Measurements from ENCODE around the gene LONP1.

LONP1 gene

DNA sequence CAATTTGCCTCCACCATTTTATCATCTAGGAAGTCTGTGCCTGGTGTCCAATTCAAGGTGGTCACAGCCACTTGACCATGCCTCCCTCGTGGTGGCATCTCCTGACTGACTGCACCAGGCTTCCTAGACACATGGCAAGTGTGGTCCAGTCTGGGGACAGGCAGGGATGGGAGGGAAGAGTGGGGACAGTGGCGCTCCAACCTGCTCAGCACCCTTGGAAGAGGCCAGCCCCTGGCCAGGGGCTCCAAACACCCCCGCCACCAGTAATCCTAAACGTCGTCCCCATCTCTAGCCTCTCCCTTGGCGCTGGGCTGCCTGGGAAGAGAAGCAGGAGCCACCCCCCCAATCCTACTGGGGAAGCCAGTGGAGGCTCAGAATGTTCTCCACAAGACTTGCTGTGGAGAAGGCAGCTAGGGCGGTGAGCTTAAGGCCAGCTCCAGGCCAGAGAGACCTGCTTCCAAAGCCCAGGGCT is 27.2 kb downstream of the LONP1 start:
- H3K36me3 ChIP-seq (replicated peaks; ENCODE audit: insufficient read depth, low read length): peaks cover 33% of the 10 kb centered on the region
- no peaks in the 10 kb centered on the region for H3K9me2 ChIP-seq (replicated peaks; ENCODE audit: insufficient read depth, low read length)
- H3K79me2 ChIP-seq (ENCODE audit: low read length): peaks cover 73% of the 10 kb centered on the region
- peaks cover 14% of the 10 kb centered on the region for H3K4me1 ChIP-seq (ENCODE audit: low read length)
- peaks cover 57% of the 10 kb centered on the region for H3F3A ChIP-seq (ENCODE audit: insufficient read depth, low read length)
- H3K9me3 ChIP-seq (replicated peaks; ENCODE audit: insufficient read depth, low read length): no peaks in the 10 kb centered on the region
- H2AFZ ChIP-seq (ENCODE audit: low read length): no peak overlapping the region
- H3K4me3 ChIP-seq (ENCODE audit: low read length): no peak overlapping the region
- H3K9ac ChIP-seq (ENCODE audit: low read length): no peak overlapping the region
- peak overlapping the region; percentile 93; the same call in 1 of the 2 replicates for H3K4me2 ChIP-seq (ENCODE audit: low read depth, low read length)
- H3K27me3 ChIP-seq (replicated peaks; ENCODE audit: insufficient read depth, low read length): no peaks in the 10 kb centered on the region
- no peak for DNase-seq
- H4K20me1 ChIP-seq (ENCODE audit: insufficient read depth, low read length): peaks cover 55% of the 10 kb centered on the region
- H3K27ac ChIP-seq (ENCODE audit: low read length): no peak overlapping the region
- TF ChIP-seq, protein P1, sequence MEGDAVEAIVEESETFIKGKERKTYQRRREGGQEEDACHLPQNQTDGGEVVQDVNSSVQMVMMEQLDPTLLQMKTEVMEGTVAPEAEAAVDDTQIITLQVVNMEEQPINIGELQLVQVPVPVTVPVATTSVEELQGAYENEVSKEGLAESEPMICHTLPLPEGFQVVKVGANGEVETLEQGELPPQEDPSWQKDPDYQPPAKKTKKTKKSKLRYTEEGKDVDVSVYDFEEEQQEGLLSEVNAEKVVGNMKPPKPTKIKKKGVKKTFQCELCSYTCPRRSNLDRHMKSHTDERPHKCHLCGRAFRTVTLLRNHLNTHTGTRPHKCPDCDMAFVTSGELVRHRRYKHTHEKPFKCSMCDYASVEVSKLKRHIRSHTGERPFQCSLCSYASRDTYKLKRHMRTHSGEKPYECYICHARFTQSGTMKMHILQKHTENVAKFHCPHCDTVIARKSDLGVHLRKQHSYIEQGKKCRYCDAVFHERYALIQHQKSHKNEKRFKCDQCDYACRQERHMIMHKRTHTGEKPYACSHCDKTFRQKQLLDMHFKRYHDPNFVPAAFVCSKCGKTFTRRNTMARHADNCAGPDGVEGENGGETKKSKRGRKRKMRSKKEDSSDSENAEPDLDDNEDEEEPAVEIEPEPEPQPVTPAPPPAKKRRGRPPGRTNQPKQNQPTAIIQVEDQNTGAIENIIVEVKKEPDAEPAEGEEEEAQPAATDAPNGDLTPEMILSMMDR (IDR thresholded peaks at IDR 0.05; ENCODE audit: low read length): no peak
- no peak for TF ChIP-seq EZH2phosphoT487 (IDR thresholded peaks at IDR 0.05; ENCODE audit: low read length)
- no peak for TF ChIP-seq EZH2 (optimal IDR thresholded peaks at IDR 0.05; ENCODE audit: low read depth, low read length)

DNA sequence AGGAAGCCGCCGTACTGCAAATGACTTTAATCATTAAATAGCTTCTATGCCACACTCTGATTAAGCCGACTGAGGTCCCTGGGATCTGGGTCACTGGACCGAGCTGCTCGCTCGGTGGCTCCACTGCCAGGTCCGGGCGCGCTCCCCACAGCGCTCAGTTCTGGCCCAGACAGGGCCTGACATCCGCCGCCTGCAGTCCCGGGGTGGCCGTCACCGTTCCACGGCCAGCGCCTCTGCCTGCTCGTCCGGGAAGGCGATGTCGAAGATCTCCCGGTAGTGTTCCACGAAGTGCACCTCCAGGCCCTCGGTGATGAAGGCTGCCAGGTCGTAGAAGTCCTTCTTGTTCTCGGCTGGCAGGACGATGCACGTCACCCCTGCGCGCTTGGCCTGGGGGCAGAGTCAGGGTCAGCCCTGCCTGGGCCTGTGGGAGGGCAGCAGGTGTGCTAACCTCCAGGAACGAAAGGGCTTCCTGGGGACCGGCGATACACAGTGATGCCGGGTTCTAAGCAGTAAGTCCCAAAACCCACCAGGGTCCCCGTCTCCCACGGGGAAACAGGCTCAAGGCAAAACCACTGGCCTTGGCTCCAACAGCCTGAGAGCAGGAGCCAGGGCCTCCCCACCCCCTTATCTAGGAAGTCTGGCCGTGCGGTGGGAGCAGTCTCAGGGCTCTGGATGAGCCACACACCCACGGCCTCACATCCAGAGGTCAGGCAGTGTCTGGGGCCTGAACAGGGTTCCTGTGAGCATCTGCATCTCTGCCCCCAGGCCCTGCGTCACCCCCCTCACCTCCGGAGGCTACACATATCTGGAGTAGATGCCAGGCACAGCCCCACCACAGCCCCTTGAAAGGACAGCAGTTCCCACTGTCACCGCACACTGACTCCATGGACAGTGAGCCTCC is 27.9 kb downstream of the LONP1 start:
- TF ChIP-seq EZH2 (optimal IDR thresholded peaks at IDR 0.05; ENCODE audit: low read depth, low read length): no peak
- TF ChIP-seq, protein P1 (IDR thresholded peaks at IDR 0.05; ENCODE audit: low read length): no peak
- no peak for TF ChIP-seq EZH2phosphoT487 (IDR thresholded peaks at IDR 0.05; ENCODE audit: low read length)
- Histone ChIP-seq H3K9me3 (replicated peaks; ENCODE audit: insufficient read depth, low read length) (no peaks in the 10 kb centered on the region), H3K36me3 (replicated peaks; ENCODE audit: insufficient read depth, low read length) (peaks cover 33% of the 10 kb centered on the region), H3K4me2 (ENCODE audit: low read depth, low read length) (peak overlapping the region; percentile 93; the same call in 1 of the 2 replicates), H2AFZ (ENCODE audit: low read length) (no peak overlapping the region), H3K79me2 (ENCODE audit: low read length) (peaks cover 71% of the 10 kb centered on the region), H3K4me3 (ENCODE audit: low read length) (peak overlapping the region; percentile 96), H3K9ac (ENCODE audit: low read length) (peak overlapping the region; percentile 10; the same call in 1 of the 2 replicates), H3K9me2 (replicated peaks; ENCODE audit: insufficient read depth, low read length) (no peaks in the 10 kb centered on the region), H3K27me3 (replicated peaks; ENCODE audit: insufficient read depth, low read length) (no peaks in the 10 kb centered on the region), H3F3A (ENCODE audit: insufficient read depth, low read length) (peaks cover 52% of the 10 kb centered on the region), H3K4me1 (ENCODE audit: low read length) (peaks cover 17% of the 10 kb centered on the region), H3K27ac (ENCODE audit: low read length) (no peak overlapping the region), H4K20me1 (ENCODE audit: insufficient read depth, low read length) (peaks cover 53% of the 10 kb centered on the region)
- DNase-seq: peak; percentile 5

DNA sequence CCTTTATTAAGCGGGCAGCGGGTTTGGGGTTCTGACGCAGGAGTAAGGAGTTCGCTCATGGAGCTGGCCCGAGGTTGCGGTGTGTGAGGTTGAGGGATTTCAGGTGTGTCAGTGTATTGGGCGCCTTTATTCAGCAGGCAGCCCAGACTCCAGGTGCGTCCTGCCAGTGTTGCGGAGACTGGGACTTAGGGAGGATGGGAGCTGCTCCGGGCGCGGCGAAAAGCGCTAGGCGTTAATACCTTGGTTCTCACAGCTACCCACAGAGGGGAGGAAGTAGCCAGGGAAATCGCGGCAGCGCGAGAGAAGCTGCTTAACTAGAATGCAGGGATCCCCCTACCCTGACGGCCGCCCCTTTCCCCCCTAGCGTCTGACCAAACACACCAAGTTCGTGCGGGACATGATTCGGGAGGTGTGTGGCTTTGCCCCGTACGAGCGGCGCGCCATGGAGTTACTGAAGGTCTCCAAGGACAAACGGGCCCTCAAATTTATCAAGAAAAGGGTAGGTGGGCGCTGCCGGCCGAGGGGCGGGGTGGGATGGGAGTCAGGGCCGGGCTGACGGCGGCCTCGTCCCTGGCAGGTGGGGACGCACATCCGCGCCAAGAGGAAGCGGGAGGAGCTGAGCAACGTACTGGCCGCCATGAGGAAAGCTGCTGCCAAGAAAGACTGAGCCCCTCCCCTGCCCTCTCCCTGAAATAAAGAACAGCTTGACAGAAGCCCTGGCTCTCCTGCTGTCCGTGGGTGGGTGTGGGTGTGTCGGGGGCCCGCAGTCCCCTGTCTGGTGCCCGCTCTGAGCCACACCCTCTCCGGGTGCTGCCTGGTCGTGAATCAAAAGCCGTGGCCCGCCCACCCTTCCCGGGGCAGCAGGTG is 28.8 kb downstream of the LONP1 start:
- Histone ChIP-seq H3K27me3 (replicated peaks; ENCODE audit: insufficient read depth, low read length) (no peaks in the 10 kb centered on the region), H3K4me3 (ENCODE audit: low read length) (peak overlapping the region; percentile 96), H2AFZ (ENCODE audit: low read length) (no peak overlapping the region), H3K4me1 (ENCODE audit: low read length) (peaks cover 19% of the 10 kb centered on the region), H3K9me3 (replicated peaks; ENCODE audit: insufficient read depth, low read length) (no peaks in the 10 kb centered on the region), H3F3A (ENCODE audit: insufficient read depth, low read length) (peaks cover 49% of the 10 kb centered on the region), H3K4me2 (ENCODE audit: low read depth, low read length) (peak overlapping the region; percentile 93), H3K27ac (ENCODE audit: low read length) (peak overlapping the region; percentile 84; the same call in 1 of the 2 replicates), H3K9me2 (replicated peaks; ENCODE audit: insufficient read depth, low read length) (no peaks in the 10 kb centered on the region), H3K79me2 (ENCODE audit: low read length) (peaks cover 62% of the 10 kb centered on the region), H3K36me3 (replicated peaks; ENCODE audit: insufficient read depth, low read length) (peaks cover 33% of the 10 kb centered on the region), H4K20me1 (ENCODE audit: insufficient read depth, low read length) (peaks cover 53% of the 10 kb centered on the region), H3K9ac (ENCODE audit: low read length) (peak overlapping the region; percentile 98)
- no peak for TF ChIP-seq EZH2phosphoT487 (IDR thresholded peaks at IDR 0.05; ENCODE audit: low read length)
- TF ChIP-seq, protein P1 (IDR thresholded peaks at IDR 0.05; ENCODE audit: low read length): no peak
- no peak for TF ChIP-seq EZH2 (optimal IDR thresholded peaks at IDR 0.05; ENCODE audit: low read depth, low read length)
- DNase-seq: peak; percentile 40
